HG03175 (cell line): ENCODE measurements around the gene RPS19.
"Not testable (repeated sequence)": the region's sequence is repeated elsewhere in the genome, so short reads cannot be mapped to it uniquely, and the experiment has no call there.

Experiments used
- ATAC-seq: cut with Tn5 transposase; IDR thresholded peaks from one replicate; pipeline ENCODE4 v1.9.1; 2021; ENCODE audit warnings: mild to moderate bottlenecking, moderate library complexity; ENCODE audit not compliant: unreplicated experiment

Gene RPS19

DNA sequence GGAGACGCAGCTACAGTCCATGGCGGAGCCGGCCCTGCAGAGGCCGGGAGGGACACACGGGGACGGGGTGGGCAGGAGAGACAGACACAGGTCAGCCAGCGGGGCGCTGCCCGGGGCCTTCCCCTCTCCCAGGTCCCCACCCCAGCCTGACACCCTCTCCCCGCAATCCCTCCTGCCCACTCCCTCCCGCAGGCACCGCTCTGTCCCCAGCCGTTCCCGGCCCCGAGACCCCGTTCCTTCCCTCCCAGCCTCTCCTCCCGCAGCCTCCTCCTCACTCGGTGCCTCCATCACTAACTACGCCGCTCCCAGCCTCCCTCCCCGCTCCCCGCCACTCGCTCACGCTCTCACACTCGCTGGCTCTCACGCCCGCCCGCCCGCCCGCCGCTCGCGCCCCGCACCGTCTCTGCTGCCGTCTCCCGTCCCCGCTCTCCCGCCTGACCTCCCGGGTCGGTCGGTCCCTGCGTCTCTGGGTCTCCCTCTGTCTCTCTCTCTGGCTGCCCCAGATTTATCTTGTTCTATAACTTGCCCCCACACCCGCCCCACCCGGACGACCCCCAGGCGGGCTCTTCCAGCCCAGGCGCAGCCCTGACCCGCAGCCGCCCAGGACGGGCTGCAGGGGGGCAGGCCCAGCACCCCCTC is 53.0 kb downstream of the RPS19 start:
- ATAC-seq, result no peak

DNA sequence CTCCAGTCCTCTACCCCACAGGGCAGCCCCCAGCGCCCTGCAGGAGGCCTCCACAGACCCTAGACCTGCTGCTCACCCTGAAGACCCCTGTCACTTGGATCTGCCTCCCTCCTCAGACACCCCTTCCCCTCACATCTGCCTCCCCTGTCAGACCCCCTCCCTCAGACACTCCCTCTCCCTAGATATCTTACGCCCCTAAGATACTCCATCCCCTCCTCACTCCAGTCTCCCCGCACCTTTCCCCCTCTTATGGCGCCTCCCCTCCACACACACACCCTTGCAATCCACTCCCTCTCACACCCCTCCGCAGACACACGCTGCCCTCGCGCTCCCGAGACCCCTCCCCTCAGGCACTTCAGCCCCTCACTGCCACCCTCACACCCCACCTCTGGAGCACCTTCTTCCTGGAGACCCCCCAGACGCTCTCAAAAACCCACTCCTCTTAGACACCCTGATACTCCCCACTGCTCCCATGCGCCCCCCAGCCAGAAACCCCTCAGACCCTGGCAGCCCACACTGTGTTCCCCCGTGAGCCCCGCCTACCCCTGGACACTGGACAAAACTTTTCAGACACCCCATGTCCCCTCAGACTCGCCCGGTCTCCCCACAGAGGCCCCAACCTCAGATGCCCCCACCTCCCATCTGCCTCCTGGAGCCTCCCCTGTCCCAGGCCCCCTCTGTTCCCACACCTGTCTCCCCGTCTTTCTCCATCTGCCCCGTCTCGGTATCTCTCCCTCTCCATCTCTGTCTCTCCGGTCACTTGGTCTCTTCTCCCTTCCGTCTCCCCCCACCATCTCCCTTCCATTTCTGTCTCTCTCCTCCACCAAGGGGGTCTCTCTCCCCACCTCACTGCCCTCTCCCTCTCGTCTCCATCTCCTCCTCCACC is 53.7 kb downstream of the RPS19 start:
- ATAC-seq, result no peak

DNA sequence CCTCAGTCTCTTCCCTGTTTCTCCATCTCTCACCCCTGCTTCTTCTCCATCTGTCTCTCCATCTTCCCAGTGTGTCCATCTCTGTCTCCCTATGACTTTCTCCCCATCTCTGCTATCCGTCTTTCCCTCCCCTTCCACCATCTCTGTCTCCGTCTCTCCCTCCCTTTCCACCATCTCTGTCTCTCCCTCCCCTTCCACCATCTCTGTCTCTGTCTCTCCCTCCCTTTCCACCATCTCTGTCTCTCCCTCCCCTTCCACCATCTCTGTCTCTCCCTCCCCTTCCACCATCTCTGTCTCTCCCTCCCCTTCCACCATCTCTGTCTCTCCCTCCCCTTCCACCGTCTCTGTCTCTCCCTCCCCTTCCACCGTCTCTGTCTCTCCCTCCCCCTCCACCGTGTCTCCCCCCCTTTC is 54.4 kb downstream of the RPS19 start:
- ATAC-seq, result not testable (repeated sequence)

DNA sequence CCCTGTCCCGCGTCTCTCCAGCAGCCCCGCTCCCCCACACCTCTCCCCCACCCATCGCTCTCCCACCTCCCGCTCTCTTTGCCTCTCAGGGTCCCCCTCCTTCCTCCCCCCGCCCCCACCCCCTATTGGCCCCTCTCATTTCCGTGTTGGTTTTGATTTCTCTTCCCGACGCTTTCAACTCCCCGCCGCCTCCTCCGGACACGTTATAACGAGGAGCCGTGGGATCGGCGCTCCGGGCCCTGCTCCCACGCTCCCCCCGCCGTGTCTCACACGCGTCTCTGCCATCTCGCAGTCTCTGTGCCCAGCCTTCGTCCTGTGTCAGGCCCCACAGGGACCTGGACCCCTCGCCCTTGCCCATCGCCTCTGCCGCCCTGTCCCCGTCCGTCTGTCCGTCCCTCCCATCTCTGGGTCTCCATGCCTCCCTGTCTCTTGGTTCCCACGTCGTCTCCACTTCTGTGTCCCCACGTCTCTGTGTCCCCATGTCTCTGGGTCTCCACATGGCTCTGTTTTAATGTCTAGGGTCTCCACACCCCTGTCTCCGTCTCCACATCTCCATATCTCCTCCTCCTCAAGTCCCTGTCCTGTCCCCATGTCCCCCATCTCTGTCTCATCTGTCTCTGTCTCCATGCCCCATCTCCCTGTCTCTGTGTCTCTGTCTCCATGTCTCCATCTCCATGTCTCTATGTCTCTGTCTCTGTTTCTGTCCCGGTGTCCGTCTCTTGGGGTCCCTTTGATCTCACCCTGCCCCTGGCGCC is 55.1 kb downstream of the RPS19 start:
- no peak for ATAC-seq

DNA sequence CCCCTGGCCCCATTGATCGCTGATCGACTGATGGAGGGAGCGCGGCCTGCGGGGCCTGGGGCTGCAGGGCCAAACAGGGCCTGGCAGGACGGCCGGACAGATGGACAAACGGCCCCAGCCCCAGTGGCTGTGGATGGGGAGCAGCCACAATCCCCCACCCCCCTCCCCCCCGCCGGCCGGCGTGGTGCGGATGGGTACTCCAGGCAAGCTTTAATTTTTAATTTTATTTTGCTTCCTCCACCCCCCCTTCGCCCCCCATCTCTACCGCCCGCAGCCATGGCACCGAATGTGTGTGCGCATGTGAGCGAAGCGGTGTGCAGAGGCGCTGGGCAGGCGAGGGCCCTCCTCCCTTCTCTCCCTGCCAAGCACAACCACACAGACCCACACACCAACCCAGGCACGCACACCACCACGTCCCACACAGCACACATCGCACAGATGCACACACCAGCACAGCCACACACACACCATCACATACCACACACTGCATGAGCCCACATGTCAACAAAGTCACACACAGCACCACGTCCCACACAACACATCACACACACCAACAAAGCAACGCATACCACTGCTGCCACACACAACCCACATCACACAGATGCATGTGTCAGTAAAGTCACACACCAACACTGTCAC is 55.8 kb downstream of the RPS19 start:
- ATAC-seq, result no peak

DNA sequence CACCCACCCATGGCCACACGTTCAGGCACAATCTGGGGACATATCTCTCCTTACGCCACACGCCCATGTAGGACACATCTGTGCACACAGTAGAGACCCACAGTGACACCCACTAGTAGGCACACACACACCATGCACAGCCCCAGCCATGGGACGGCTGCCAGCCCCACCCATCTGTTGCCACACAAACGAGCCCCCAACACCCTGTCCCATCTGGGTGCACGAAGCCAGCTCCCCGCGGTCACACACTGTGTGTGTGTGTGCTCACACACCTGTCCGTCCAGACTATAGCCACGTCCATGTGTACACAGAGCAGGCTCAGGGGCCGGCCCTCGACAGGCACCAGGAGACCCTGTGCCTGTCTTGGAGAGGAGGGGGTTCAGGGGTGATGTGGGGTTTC is 57.6 kb downstream of the RPS19 start:
- no peak for ATAC-seq

DNA sequence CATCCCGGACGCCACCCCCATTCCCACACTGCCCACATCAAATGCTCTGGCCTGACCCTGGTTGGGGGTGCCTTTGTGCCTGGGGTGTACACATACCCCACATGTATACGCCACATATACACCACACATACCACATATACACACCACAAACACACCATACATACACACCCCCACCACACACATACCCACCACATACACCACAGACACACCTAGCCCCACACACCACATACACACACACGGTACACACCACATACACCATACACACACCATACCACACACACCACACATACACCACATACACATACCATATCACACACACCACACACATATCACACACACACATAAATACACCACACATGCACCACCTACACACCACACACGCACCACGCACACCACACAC is 58.0 kb downstream of the RPS19 start:
- ATAC-seq, result no peak

DNA sequence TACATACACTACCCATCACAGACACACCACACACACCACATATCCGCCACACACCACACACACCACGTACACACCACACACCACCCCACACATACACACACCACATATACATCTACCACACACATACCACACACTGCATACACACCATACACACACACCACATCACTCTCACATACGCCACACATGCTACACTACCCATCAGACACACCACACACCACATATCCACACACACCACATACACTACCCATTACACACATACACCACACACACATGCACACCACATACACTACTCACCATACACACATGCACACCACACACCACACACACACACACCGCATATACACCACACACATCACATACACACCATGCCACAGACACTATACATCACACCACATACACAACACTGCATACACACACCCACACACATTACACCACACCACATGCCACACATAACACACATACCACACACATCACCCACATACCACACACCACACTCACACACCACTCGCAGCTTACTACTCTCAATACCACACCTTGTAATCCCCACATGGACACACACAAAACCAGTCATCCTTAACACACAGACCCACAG is 58.7 kb downstream of the RPS19 start:
- no peak for ATAC-seq

DNA sequence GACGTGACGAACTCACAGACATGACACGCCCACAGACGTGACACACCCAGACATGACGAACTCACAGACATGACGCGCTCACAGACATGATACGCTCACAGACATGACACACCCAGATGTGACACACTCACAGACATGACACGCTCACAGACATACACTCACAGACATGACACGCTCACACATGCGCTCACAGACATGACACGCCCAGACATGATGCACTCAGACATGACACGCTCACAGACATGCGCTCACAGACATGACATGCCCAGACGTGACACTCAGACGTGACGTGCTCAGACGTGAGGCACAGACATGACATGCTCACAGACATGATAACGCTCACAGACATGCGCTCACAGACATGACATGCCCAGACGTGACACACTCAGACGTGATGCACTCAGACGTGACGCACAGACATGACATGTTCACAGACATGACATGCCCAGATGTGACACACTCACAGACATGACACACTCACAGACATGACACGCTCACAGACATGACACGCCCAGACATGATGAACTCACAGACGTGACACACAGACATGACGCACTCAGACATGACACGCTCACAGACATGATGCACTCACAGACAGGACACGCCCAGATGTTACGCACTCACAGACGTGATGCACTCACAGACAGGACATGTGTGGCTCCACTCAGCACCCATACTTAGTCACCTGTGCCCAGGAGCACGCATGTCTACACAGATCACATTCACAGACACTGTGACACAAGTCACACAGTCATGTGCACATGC is 60.1 kb downstream of the RPS19 start:
- ATAC-seq, result no peak

DNA sequence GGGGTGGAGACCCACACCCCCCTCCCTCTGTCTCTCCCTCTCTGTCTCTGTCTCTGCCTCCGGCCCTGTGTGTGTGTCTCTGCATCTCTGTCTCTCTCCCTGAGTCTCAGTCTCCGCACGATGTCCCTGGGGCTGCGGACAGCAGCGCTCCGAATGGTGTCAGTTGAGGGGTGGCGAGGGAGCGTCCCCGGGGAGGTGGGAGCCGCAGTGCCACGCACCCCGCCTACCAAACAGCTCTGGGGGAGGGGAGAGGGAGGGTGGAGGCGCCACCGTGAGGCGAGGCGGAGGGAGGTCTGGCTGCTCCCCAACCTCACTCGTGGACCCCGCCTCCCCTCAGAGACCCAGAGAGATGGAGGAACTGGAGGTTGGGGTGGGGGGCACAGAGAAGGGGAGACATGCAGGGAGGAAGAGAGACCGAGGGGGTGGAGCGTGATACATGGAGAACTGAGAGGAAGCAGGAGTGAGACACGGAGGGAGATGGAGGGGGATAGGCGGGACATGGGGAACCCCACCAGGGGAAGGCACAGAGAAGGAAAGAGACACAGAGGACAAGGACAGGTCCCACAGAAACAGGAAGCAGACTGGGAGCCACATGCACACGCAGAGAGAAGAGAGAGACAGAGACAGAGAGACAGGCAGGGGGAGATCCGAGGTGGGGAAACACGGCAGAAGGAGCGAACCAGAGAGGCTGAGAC is 61.0 kb downstream of the RPS19 start:
- no peak for ATAC-seq

DNA sequence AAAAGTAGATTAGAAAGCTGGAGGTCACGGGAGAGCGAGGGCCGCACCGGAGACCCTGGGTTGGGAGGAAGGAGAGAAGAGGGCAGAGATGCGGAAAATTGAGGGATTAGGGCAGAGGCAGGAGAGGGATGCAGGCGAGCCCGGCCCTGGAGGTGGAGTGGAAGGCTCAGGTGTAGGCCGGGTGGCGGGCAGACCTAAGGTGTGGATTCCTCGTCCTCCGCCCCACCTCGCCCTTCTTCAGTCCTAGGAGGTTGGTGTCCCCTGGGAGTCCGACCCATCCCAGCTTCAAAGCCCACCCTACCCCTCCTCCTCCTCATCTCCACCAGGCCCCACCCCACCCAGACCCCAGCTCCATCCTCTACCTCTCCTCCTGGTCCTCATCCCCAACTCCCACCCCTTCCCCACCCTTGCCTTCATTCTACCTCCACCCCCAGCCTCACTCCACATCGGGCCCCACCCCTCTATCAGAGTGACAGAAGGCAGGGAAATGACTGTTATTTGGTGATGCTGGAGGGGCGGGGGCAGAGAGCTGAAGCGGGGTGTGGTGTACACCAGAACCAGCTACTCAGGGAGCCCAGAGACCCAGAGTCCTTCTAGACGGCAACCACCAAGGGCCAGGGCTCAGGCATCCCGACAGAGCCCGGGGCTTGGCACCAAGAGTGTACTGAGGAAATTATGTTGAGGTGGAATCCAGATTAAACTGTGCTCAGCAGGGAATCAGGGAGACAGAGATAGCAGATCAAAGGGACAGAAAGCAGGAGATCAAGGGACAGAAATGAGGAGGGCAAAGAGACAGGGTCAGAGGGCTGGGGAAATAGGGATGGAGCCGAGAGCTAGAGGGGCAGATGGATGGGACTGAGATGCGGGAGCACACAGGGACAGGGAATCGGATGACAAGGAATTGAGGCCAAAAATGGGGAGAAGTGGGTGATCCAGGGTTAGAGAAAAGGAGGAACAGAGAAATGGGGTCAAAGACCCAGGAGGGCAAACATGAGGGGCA is 61.8 kb downstream of the RPS19 start:
- ATAC-seq, result no peak
